GM19240 (cell line): Measurements from ENCODE around the gene ANXA4.
"Not testable (repeated sequence)": the region's sequence is repeated elsewhere in the genome, so short reads cannot be mapped to it uniquely, and the experiment has no call there.

Experiments used
- DNase-seq: peaks from one replicate; pipeline ENCODE4 v3.0.0; 2011; ENCODE audit warnings: low spot score; ENCODE audit not compliant: insufficient read length

The ANXA4 gene

DNA sequence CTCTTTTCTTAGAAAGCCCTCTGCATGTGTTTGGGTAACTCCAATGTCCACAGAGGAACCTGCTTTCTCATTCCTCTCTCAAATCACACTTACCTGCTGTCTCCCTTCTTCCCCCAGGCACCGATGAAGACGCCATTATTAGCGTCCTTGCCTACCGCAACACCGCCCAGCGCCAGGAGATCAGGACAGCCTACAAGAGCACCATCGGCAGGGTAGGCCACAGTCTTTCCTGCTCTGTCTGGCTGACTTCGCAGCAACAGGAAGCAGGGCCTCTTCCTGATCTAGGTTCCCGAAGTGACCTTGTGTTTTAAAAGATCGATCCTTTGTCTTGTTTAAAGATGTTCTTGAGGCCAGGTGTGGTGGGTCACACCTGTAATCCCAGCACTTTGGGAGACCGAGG is 62.5 kb downstream of the ANXA4 start:
- no peak for DNase-seq

GRCh38 chr2:69805887-69806286 is 64.0 kb downstream of the ANXA4 start:
- no peak for DNase-seq

DNA sequence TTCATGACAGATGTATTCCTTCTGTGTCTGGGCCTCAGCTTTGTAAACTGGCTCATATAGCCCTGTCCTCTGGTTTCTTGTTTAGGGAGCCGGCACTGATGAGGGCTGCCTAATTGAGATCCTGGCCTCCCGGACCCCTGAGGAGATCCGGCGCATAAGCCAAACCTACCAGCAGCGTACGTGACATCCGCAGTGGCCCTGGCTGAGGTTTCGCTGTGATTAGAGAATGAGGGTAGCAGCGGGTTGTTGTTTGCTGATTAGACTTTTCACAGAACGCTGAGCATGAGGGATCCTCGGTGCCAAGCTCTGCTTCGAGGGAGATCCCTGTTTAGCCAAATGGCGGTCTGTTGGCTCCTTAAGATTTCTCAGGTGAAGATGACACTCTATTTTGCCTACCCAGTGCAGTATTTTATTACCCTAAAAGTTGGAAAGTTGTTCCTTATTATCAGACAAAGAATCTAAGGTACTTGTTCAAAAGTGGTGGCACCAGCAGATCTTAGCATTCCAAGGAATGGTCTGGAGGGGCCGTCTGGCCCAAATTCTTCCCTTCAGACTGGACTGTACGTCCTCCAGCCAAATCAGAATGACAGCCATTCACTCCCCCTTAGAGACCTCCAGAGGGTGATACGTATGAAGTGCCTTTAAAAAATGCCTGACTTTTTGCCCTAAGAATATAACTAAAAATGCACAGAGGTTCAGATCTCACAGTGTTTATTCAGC is 66.0 kb downstream of the ANXA4 start:
- DNase-seq = no peak

GRCh38 chr2:69810550-69810949 is 68.6 kb downstream of the ANXA4 start:
- DNase-seq = no peak

GRCh38 chr2:69811018-69811417 is 69.1 kb downstream of the ANXA4 start:
- no peak for DNase-seq

GRCh38 chr2:69811591-69811990 is 69.7 kb downstream of the ANXA4 start:
- no peak for DNase-seq

DNA sequence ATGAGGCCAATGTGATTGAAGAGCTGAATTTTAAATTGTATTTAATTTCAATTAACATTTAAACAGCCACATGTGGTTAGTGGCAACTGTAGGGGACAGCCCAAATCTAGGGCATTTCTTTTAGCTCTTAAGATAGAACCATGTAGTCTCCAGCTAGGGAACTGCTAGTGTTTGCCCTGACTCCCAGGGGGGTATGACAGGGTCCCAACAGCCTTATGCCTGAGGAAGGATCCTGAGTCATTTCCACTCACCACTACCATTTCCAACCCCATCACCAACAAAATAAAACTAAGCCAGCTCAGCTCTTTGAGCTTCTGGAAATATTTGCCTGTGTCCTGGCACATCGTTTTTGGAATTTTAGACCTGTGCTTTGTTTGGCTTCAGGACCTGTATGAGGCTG is 73.8 kb downstream of the ANXA4 start:
- DNase-seq = no peak

DNA sequence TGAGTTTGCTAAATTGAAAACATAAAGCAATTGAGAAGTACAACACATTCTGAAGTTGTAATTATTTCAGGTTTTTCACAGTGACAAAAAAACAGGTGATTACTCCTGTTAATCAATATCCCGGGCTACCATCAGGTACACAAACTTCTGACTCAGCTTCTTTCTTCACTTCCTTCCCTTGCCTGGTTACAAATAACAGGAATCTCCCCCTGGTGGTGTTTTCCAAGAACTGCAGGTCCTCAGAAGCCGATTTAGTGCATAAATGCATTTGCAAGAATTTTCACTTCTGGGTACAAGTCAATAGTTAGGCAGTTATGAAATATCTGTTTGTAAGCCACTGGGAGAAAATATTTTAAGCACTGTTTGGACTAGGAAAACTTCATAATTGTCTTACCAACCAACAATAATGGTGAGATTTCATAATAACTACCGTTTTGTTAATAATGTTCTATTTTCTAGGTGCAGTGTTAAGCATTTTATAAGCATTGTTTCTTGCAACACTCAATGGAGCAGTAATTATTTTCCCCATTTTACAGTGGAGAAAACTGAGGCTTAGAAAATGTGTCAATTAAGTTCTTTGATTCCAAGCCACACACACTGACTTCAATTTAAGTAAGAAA is 75.1 kb downstream of the ANXA4 start:
- no peak for DNase-seq

DNA sequence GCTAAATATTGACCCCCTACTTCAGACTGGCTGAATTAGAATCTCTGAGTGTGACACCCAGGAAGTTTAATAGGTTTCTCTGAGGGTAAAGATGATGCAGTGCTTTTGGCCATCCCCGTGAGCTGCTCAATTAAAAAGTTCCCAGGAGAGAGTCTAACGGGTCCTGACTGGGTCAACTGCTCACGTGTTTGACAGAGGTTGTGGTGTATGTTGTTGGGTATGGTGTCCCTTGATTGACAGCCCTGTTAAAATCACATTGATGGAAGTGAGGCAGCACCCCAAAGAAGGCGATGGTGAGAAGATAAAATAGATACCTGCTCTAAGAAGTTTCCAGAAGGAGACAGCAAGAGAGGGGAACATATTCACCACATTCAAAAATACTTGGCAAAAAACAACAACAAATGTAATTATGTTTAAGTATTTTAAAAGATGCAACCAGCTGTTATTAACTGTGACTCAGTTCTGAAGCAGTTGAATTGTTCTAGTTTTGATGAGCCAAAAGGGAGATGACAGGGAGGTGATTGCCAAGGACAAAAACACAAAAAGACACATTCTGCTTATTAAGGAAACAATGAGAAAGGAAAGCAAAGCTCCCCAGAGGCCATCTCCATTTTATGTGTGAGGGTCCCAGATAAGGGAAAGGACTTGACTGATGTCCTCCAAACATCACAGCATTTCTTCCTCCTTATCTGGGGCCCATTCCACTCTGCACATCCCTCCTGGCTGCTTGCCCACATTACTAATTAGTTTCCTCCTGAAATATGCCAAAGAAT is 76.0 kb downstream of the ANXA4 start:
- no peak for DNase-seq

GRCh38 chr2:69827796-69828540 is 86.0 kb downstream of the ANXA4 start:
- no peak for DNase-seq

DNA sequence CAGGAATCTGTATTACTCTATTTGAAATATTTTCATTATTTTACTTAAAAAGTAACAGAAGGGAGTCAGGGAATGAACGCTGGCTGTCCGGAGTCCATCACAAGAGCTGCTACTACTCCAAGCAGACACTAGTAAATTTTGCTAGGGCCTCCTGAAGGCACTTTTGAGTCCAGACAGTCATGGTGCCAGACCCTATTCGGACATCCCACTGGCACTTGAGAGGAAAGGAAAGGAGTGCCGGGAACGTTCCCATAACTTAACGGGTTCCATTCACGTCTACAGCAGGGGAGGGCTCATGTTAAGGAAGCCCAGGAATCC is 87.0 kb downstream of the ANXA4 start:
- no peak for DNase-seq

GRCh38 chr2:69829256-69830044 is 87.5 kb downstream of the ANXA4 start, which contains the start of gene GMCL1:
GMCL1 (plus strand) TSS chr2:69829660; CDS start chr2:69829893, 233 bp downstream.
- DNase-seq = peak; percentile 52

DNA sequence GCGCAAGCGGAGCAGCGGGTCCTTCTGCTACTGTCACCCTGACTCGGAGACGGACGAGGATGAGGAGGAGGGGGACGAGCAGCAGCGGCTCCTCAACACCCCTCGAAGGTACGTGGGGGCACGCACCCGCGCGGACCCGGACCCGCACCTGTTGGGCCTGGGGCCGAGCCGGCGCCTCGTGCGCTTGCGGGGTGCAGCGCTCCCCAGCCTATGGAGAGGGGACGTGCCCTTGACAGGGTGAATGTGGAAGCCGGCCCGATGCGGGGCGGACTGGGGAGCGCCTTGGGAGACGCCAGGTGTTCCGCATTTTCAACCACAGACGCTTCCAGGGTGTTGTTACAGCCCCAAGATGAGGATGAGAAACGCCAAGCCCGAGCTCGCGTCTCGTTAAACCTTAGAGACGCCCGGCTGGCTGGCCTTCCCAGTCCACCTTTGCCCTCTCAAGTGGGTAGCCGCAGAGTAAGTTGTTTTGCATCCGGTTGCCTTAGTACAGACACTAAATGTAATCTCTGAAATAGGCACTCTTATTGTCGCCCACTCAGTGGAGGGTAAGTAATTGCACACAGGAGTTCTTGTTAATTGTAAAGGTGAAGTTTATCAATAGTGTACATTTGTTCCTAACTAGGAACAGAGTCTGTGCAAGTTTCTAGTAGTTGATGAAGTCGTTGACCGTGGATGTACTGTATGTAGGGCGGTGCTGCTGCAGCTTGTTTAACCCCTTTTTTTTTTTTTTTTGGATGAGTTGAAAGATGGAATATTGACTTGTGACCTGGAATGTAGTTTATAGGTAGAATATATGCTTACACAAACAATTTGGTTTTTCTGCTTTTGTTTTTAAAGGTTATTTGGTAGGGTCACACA is 88.3 kb downstream of the ANXA4 start:
- no peak for DNase-seq

DNA sequence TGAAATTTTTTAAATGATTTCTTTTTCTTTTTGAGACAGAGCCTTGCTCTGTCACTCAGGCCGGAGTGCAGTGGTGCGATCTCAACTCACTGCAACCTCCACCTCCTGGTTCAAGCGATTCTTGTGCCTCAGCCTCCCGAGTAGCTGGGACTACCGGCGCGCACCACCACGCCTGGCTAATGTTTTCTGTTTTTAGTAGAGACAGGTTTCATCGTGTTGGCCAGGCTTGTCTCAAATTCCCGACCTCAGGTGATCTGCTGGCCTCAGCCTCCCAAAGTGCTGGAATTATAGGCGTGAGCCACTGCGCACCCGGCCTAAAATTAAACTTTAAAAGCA is 88.9 kb downstream of the ANXA4 start:
- not testable (repeated sequence) for DNase-seq

- DNase-seq = no peak
Measured at GRCh38 chr2:69831354-69831905, 89.5 kb downstream of the ANXA4 start.

DNA sequence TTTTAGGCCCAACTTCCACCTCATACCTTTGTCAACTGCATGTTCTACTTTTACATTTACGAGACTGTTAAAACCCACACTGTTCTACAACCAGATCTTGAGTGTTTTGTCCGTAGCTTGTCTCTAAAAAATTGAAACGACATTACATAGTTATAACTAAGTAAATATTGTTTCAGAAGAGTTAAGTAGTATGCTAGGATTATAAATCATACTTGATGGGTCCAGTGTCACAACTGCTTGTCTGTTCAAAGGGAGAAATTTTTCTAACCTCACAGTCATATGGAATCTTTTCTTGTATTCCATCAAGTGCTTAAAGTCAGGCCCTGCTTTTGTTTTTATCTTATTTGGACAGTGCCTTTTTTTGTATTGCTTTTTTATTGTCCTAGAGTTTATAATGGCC is 91.8 kb downstream of the ANXA4 start:
- DNase-seq = no peak

- DNase-seq = no peak
Measured at GRCh38 chr2:69835666-69836065, 93.7 kb downstream of the ANXA4 start.

- DNase-seq = no peak
Measured at GRCh38 chr2:69836316-69836715, 94.4 kb downstream of the ANXA4 start.

DNA sequence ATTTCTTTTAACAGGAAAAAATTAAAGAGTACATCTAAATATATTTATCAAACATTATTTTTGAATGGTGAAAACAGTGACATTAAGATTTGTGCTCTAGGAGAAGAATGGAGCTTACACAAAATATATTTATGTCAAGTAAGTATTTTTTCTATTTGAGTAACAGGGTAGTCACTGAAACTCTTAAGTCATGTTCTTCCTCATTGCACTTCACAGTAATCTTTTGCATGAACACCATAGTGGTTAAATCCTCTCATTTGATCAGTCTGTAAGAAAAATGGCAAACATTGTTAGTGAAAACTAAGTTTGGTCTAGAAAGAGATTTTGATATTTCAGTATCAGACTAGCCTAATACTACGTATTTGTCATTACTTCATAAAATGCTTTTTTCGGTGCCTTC is 95.6 kb downstream of the ANXA4 start:
- no peak for DNase-seq

DNA sequence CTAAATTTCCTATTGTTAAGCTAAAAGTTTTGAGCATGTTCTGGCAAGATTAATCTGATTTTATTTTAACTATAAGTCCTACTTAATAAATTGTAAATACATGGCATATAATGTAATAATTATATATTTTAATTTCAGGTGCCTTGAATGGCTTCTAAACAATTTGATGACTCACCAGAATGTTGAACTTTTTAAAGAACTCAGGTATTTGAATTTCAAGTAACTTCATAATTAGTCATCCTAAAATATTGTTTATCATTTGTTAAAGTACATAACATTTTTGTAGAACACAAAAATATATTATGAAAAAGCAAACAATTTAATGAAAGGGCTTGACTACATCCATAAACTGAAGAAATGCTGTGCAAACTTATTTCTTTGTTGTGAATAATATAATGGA is 102.1 kb downstream of the ANXA4 start:
- DNase-seq = no peak
